CD4-positive, alpha-beta T cell treated with Interleukin-1 beta for 1 hour (primary cell): ENCODE data around the gene OR2H1.

Experiments
- DNase-seq, 2 donors: peaks; one replicate each; pipeline ENCODE4 v3.0.0-alpha.2; 2020 to 2022

OR2H1 gene

GRCh38 chr6:29486577-29486976 lies 29.6 kb downstream of the OR2H1 start:
- DNase-seq = no peak

- DNase-seq = no peak
Measured at GRCh38 chr6:29487131-29487530, 30.2 kb downstream of the OR2H1 start.

- no peak for DNase-seq
Measured at GRCh38 chr6:29487660-29488059, 30.7 kb downstream of the OR2H1 start, which contains the start of gene MAS1L. MAS1L (minus strand) TSS chr6:29487956; CDS start chr6:29487902, 54 bp downstream.

GRCh38 chr6:29488874-29489273 lies 31.9 kb downstream of the OR2H1 start:
- no peak for DNase-seq

GRCh38 chr6:29489286-29489685 lies 32.3 kb downstream of the OR2H1 start:
- no peak for DNase-seq

GRCh38 chr6:29490055-29490454 lies 33.1 kb downstream of the OR2H1 start:
- DNase-seq = no peak

GRCh38 chr6:29490552-29490951 lies 33.6 kb downstream of the OR2H1 start:
- DNase-seq = no peak

- no peak for DNase-seq
Measured at GRCh38 chr6:29491574-29491973, 34.6 kb downstream of the OR2H1 start.

- no peak for DNase-seq
Measured at GRCh38 chr6:29493261-29493660, 36.3 kb downstream of the OR2H1 start.

- no peak for DNase-seq
Measured at GRCh38 chr6:29494131-29494530, 37.2 kb downstream of the OR2H1 start.

GRCh38 chr6:29495571-29495970 lies 38.6 kb downstream of the OR2H1 start:
- DNase-seq = no peak

- no peak for DNase-seq
Measured at GRCh38 chr6:29496961-29497360, 40.0 kb downstream of the OR2H1 start.

GRCh38 chr6:29499704-29500103 lies 42.7 kb downstream of the OR2H1 start:
- no peak for DNase-seq

- DNase-seq = no peak
Measured at GRCh38 chr6:29500594-29500993, 43.6 kb downstream of the OR2H1 start.

- no peak for DNase-seq
Measured at GRCh38 chr6:29501106-29501505, 44.2 kb downstream of the OR2H1 start.

- DNase-seq = no peak
Measured at GRCh38 chr6:29502181-29502580, 45.2 kb downstream of the OR2H1 start.

- no peak for DNase-seq
Measured at GRCh38 chr6:29502597-29502996, 45.6 kb downstream of the OR2H1 start.

GRCh38 chr6:29504961-29505360 lies 48.0 kb downstream of the OR2H1 start:
- no peak for DNase-seq

- DNase-seq = no peak
Measured at GRCh38 chr6:29505808-29506207, 48.9 kb downstream of the OR2H1 start.

GRCh38 chr6:29506446-29507067 lies 49.6 kb downstream of the OR2H1 start:
- no peak for DNase-seq

GRCh38 chr6:29507319-29507718 lies 50.4 kb downstream of the OR2H1 start:
- DNase-seq = no peak

- no peak for DNase-seq
Measured at GRCh38 chr6:29509239-29509638, 52.3 kb downstream of the OR2H1 start.

GRCh38 chr6:29509711-29510110 lies 52.8 kb downstream of the OR2H1 start:
- no peak for DNase-seq

- no peak for DNase-seq
Measured at GRCh38 chr6:29510202-29510601, 53.2 kb downstream of the OR2H1 start.

GRCh38 chr6:29510746-29511300 lies 53.9 kb downstream of the OR2H1 start:
- no peak for DNase-seq
